HepG2 (cell line): ENCODE results near the gene FBXO10. TPM values are rescaled to one million over a fixed set of nuclear protein-coding genes. Genes with fewer than 3 reads are reported as not detected.
A peak's percentile ranks its signal among the peaks of the same experiment; 100 is the strongest.

Source experiments
- AGO2 ChIP-seq: fragments of 200-400 bp; formaldehyde crosslinking; optimal IDR thresholded peaks from 2 replicates; pipeline ENCODE3; 2017; ENCODE audit warnings: mild to moderate bottlenecking, low read depth, low read length, moderate library complexity
- ARNTL ChIP-seq: sonication (generic); formaldehyde crosslinking; IDR thresholded peaks from 2 replicates; pipeline ENCODE4 v1.4.0; 2020; ENCODE audit warnings: mild to moderate bottlenecking, missing genetic modification reagents
- ELF1 ChIP-seq: sonication (generic); formaldehyde crosslinking; IDR thresholded peaks from 2 replicates; pipeline ENCODE4 v1.4.0; 2020; ENCODE audit warnings: missing genetic modification reagents
- FOXM1 ChIP-seq: sonication (generic); formaldehyde crosslinking; IDR thresholded peaks from 2 replicates; pipeline ENCODE4 v1.5.0; 2020; ENCODE audit warnings: missing genetic modification reagents
- GRHL1 ChIP-seq: sonication (generic); formaldehyde crosslinking; conservative IDR thresholded peaks from 2 replicates; pipeline ENCODE4 v1.8.0; 2022; ENCODE audit warnings: missing genetic modification reagents
- HOXA5 ChIP-seq: sonication (generic); formaldehyde crosslinking; IDR thresholded peaks from 2 replicates; pipeline ENCODE4 v1.4.0; 2020; ENCODE audit warnings: missing genetic modification reagents
- IKZF4 ChIP-seq: sonication (generic); formaldehyde crosslinking; IDR thresholded peaks from 2 replicates; pipeline ENCODE4 v1.5.1; 2020; ENCODE audit warnings: borderline replicate concordance, mild to moderate bottlenecking, low read depth, missing genetic modification reagents; ENCODE audit errors: not compliant biosample characterization
- KLF16 ChIP-seq, 2 experiments: sonication (generic) in 1 of 2; formaldehyde crosslinking in 1 of 2; IDR thresholded peaks; 2 replicates each; pipeline versions ENCODE4 v1.6.1 to v1.8.0; 2016 to 2023; ENCODE audit warnings: missing genetic modification reagents in 2 of 2, missing compliant biosample characterization in 1 of 2
- MATR3 ChIP-seq: sonication (generic); formaldehyde crosslinking; IDR thresholded peaks from 2 replicates; pipeline ENCODE4 v1.4.0; 2020; ENCODE audit warnings: missing genetic modification reagents
- MEF2D ChIP-seq: sonication (generic); formaldehyde crosslinking; IDR thresholded peaks from 2 replicates; pipeline ENCODE4 v1.5.1; 2020; ENCODE audit warnings: mild to moderate bottlenecking, missing genetic modification reagents
- MTF2 ChIP-seq: sonication (generic); formaldehyde crosslinking; IDR thresholded peaks from 2 replicates; pipeline ENCODE4 v1.5.0; 2020; ENCODE audit warnings: missing genetic modification reagents, borderline replicate concordance
- NBN ChIP-seq: fragments of 450-650 bp; conservative IDR thresholded peaks from 2 replicates; pipeline ENCODE4 v1.6.1; 2017
- POLR2AphosphoS5 ChIP-seq: IDR thresholded peaks from 2 replicates; pipeline ENCODE4 v1.6.1; 2012; ENCODE audit warnings: low read depth, low read length
- RAD21 ChIP-seq: fragments of 450-650 bp; formaldehyde crosslinking; IDR thresholded peaks from 2 replicates; pipeline ENCODE4 v1.5.0; 2020; ENCODE audit warnings: mild to moderate bottlenecking
- RFX1 ChIP-seq: fragments of 450-650 bp; IDR thresholded peaks from 2 replicates; pipeline ENCODE4 v1.6.1; 2017
- SALL1 ChIP-seq: sonication (generic); formaldehyde crosslinking; IDR thresholded peaks from 2 replicates; pipeline ENCODE4 v1.8.0; 2022; ENCODE audit warnings: mild to moderate bottlenecking, missing genetic modification reagents
- SP2 ChIP-seq: sonication (generic); formaldehyde crosslinking; IDR thresholded peaks from 2 replicates; pipeline ENCODE4 v1.5.1; 2020; ENCODE audit warnings: mild to moderate bottlenecking, missing genetic modification reagents
- TAF1 ChIP-seq: sonication (generic); formaldehyde crosslinking; IDR thresholded peaks from 2 replicates; pipeline ENCODE4 v1.4.0; 2020; ENCODE audit warnings: missing genetic modification reagents
- TFDP1 ChIP-seq: IDR thresholded peaks from 2 replicates; pipeline ENCODE4 v1.6.1; 2016; ENCODE audit warnings: missing compliant biosample characterization, missing genetic modification reagents, borderline replicate concordance
- TRIM24 ChIP-seq: sonication (generic); formaldehyde crosslinking; IDR thresholded peaks from 2 replicates; pipeline ENCODE4 v1.8.0; 2022; ENCODE audit warnings: mild to moderate bottlenecking, missing genetic modification reagents
- YEATS2 ChIP-seq: sonication (generic); formaldehyde crosslinking; IDR thresholded peaks from 2 replicates; pipeline ENCODE4 v1.4.0; 2020; ENCODE audit warnings: missing genetic modification reagents, borderline replicate concordance
- ZFP36 ChIP-seq: fragments of 150-350 bp; IDR thresholded peaks from 2 replicates; pipeline ENCODE4 v1.6.1; 2018; ENCODE audit warnings: borderline replicate concordance, low read length, low read depth; ENCODE audit not compliant: partially characterized antibody
- ZNF24 ChIP-seq: fragments of 450-650 bp; IDR thresholded peaks from 2 replicates; pipeline ENCODE4 v1.6.1; 2017; ENCODE audit warnings: antibody characterized with exemption, mild to moderate bottlenecking
- ZNF264 ChIP-seq: sonication (generic); formaldehyde crosslinking; IDR thresholded peaks from 2 replicates; pipeline ENCODE4 v1.4.0; 2020; ENCODE audit warnings: missing genetic modification reagents
- ZNF335 ChIP-seq: sonication (generic); formaldehyde crosslinking; IDR thresholded peaks from 2 replicates; pipeline ENCODE4 v1.4.0; 2020; ENCODE audit warnings: missing genetic modification reagents
- ZNF343 ChIP-seq: sonication (generic); formaldehyde crosslinking; IDR thresholded peaks from 2 replicates; pipeline ENCODE4 v1.4.0; 2020; ENCODE audit warnings: mild to moderate bottlenecking, missing genetic modification reagents
- ZNF691 ChIP-seq: sonication (generic); formaldehyde crosslinking; IDR thresholded peaks from 2 replicates; pipeline ENCODE4 v1.4.0; 2020; ENCODE audit warnings: missing genetic modification reagents, low read depth, mild to moderate bottlenecking, borderline replicate concordance
- ZNF713 ChIP-seq: sonication (generic); formaldehyde crosslinking; IDR thresholded peaks from 2 replicates; pipeline ENCODE4 v1.4.0; 2020; ENCODE audit warnings: mild to moderate bottlenecking, missing genetic modification reagents
- ZNF878 ChIP-seq: sonication (generic); formaldehyde crosslinking; IDR thresholded peaks from 2 replicates; pipeline ENCODE4 v1.8.1; 2023; ENCODE audit warnings: mild to moderate bottlenecking, missing genetic modification reagents, moderate library complexity
- polyA plus RNA-seq, 8 experiments: library from polyadenylated mRNA; depleted of rRNA in 3 of 8; stranded (reverse) in 7 of 8; unstranded in 1 of 8; fragments of >200 nt; fragmentation: Illumina TruSeq in 4 of 8; extraction: Trizol in 4 of 8; gene quantifications; 2 replicates each; pipeline versions ENCODE4 v1.2.1 to v1.2.3, GENCODE V29; 2011 to 2016; ENCODE audit warnings: low read depth in 4 of 8, missing spikeins in 1 of 8, mixed read lengths in 1 of 8; ENCODE audit not compliant: insufficient read depth in 1 of 8
- total RNA-seq, 5 experiments: library from RNA; depleted of rRNA; stranded (reverse); fragments of >200 nt; fragmentation: Illumina TruSeq; extraction: Trizol; gene quantifications; 2 replicates each; pipeline ENCODE4 v1.2.3, GENCODE V29; 2016; ENCODE audit warnings: low read depth in 1 of 5

Gene FBXO10
- total and polyA plus RNA-seq, 2 of the 13 experiments (the other 11 are each of a cell fraction or from before 2014, with no cell fraction given), result 3.1 to 5.1 TPM

- no peak for TF ChIP-seq ZFP36
- peak; percentile 81; the same call in 1 of the 2 replicates for TF ChIP-seq ZNF878
- TF ChIP-seq POLR2AphosphoS5, result peak; percentile 94
- TF ChIP-seq SP2, result peak; percentile 70
- no peak for TF ChIP-seq GRHL1
- TF ChIP-seq KLF16 (CRISPR knock-in tag; IDR thresholded peaks at IDR 0.05), result 0 out of 4 replicates have a peak, but pooled peaks of 1 of the 2 experiments have one; percentile 70
- peak; percentile 65 for TF ChIP-seq ELF1 (CRISPR knock-in tag)
- no peak for TF ChIP-seq FOXM1
- TF ChIP-seq MATR3, result no peak
- TF ChIP-seq RFX1, result no peak
- no peak for TF ChIP-seq YEATS2 (CRISPR knock-in tag)
- TF ChIP-seq NBN, result no peak
- TF ChIP-seq RAD21 (CRISPR knock-in tag), result no peak
- TF ChIP-seq TFDP1, result peak; percentile 94
- no peak for TF ChIP-seq ZNF335 (CRISPR knock-in tag)
- 0 out of 2 replicates have a peak, but pooled peaks have one; percentile 64 for TF ChIP-seq ZNF343 (CRISPR knock-in tag)
- no peak for TF ChIP-seq TRIM24 (CRISPR knock-in tag)
- no peak; the same call in 1 of the 2 replicates for TF ChIP-seq ZNF691 (CRISPR knock-in tag)
- peak; percentile 43; the same call in 1 of the 2 replicates for TF ChIP-seq HOXA5
- TF ChIP-seq SALL1 (CRISPR knock-in tag), result peak; percentile 78
- peak; percentile 78; the same call in 1 of the 2 replicates for TF ChIP-seq TAF1
- TF ChIP-seq ZNF264 (CRISPR knock-in tag), result 0 out of 2 replicates have a peak, but pooled peaks have one; percentile 42
- peak; percentile 88; the same call in 1 of the 2 replicates for TF ChIP-seq MTF2 (CRISPR knock-in tag)
- no peak for TF ChIP-seq ZNF713 (CRISPR knock-in tag)
- peak; percentile 80; the same call in 1 of the 2 replicates for TF ChIP-seq ARNTL (CRISPR knock-in tag)
- TF ChIP-seq IKZF4 (CRISPR knock-in tag), result peak; percentile 27
- TF ChIP-seq MEF2D, result 0 out of 2 replicates have a peak, but pooled peaks have one; percentile 39
- TF ChIP-seq AGO2, result no peak
- TF ChIP-seq ZNF24, result no peak
Observed at GRCh38 chr9:37485389-37486255, 90.6 kb downstream of the FBXO10 start, which contains the start of gene POLR1E (continued).
